HK-2 (cell line): ENCODE results near the gene RERE.
"Not testable (repeated sequence)": the region's sequence is repeated elsewhere in the genome, so short reads cannot be mapped to it uniquely, and the experiment has no call there.

Experiments
- DNase-seq: peaks from one replicate; pipeline ENCODE4 v3.0.0-alpha.2; 2018; ENCODE audit not compliant: unreplicated experiment

RERE gene

DNA sequence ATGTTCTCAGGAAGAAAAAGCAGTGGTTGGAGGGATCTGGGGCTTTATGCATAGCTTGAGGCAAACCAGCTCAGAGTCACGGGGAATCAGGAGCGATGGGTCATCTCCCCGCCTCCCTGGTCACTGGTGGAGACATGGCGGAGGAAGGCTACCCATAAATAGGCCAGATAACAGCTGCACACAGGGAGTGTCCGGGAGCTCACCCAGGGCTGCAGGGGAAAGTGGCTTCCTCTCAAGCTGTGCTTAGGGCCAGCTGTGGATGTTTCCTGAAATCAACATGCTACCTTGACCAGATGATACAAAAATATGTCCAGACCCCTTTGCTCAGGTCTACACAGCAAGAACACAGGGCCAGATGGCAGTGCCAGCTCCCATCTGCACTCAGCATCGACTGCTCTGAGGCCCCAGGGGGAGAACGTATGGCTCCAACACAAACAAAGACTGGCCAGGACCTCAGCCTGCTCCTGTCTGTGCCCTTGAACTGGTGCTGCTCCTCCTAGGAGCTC lies 27.1 kb upstream of the RERE start:
- no peak for DNase-seq

- DNase-seq: no peak
Measured at GRCh38 chr1:8841395-8841794, 24.0 kb upstream of the RERE start.

DNA sequence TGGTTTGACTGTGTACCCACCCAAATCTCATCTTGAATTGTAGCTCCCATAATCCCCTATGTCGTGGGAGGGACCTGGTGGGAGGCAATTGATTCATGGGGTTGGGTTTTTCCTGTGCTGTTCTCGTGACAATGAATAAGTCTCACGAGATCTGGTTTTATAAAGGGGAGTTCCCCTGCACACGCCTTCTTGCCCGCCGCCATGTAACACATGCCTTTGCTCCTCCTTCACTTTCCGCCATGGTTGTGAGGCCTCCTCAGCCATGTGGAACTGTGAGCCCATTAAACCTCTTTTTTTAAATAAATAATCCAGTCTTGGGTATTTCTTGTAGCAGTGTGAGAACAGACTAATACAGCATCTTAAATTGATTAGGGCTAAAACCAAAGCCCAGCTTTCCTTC lies 22.6 kb upstream of the RERE start:
- no peak for DNase-seq

- no peak for DNase-seq
Measured at GRCh38 chr1:8835941-8836643, 18.7 kb upstream of the RERE start.

DNA sequence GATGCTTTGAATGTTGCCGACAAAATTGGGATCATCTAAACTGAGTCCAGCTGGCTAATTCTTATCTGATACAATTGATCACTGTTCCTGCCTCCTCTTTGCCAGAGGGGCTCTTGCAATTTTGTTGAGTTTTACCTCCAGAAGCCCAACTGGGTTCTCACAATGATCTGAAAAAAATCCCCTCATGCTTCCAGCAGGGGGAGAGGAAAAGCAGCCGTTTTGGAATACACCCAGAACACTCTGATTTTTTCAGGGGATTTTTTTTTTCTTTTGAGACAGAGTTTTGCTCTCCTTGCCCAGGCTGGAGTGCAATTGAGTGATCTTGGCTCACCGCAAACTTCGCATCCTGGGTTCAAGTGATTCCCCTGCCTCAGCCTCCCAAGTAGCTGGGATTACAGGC lies 13.9 kb upstream of the RERE start:
- DNase-seq: no peak

GRCh38 chr1:8830732-8831131 lies 13.3 kb upstream of the RERE start:
- not testable (repeated sequence) for DNase-seq

DNA sequence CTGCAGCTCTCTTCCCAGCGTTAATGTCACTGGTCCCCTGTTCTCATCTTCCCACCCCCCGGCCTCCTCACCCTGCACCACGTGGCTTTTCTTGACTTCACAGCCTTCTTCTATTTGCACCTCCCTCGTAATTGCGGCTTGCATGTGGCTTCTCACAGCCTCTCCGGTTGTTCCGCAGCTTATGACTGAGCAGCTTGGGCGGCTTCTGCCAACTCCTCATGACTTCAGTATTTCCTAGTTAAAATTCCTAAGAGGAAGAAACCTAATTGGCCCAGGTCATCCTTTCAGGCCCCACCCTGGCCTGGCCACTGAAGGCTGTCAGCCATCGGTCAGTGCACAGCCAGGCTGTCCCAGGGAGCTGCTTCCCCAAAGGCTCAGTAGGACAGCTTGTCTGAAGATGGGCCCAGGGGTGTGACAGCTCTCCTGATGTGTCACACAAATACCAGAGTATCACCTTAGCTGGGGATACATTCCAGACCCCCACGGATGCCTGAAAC lies 8.6 kb upstream of the RERE start:
- DNase-seq: no peak

DNA sequence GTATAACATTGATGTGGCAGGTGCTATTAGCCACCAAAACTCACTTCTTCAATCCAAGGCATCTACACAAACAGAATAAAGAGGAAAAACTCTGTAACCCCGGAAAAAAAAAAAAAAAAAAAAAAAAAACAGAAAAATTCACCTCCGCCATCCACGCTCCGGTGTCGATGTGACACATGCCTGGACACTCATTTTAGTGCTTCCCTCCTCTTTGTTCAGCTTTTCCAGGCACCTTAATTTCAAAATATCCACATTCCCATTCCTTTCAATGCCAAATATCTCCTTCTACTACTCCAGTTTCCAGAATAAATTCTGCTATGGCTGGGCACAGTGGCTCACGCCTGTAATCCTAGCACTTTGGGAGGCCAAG lies 5.8 kb upstream of the RERE start:
- DNase-seq: no peak

DNA sequence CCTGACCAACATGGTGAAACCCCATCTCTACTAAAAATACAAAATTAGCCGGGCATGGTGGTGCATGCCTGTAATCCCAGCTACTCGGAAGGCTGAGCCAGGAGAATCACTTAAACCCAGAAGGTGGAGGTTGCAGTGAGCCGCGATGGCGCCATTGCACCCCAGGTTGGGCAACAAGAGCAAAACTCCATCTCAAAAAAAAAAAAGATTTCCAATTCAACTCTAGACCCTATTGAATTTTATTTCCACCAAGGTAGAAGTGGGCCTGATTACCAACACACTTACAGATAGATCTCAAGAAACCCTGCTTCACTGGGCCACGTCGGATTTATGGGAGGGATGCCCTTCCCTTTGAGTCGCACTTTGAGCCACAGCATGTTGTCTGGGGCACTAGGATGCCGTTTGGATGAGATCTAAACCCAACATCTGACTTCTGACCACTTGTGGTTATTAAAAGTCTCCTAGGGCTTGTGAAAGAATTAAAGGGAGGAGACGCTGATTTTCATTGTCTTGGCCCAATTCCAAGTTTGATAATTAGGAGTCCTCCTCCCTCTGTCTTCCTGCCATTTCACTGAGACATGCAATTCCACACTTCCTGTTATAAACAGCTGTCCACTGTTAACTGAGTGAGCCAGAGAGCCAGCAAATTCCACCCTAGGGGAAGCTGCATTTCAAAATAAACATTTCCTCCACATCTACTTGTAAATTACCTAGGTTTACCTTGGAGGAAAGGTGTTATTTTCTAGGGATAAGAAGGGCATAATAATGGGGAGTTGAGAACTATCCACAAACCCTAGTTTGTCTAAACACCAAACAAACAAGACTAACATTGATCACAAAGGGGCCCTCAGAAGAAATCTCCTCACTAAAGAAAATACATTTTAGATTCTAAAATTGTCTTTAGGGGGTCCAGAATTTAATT lies 5.2 kb upstream of the RERE start:
- no peak for DNase-seq

- no peak for DNase-seq
Measured at GRCh38 chr1:8821084-8821483, 3.6 kb upstream of the RERE start.

DNA sequence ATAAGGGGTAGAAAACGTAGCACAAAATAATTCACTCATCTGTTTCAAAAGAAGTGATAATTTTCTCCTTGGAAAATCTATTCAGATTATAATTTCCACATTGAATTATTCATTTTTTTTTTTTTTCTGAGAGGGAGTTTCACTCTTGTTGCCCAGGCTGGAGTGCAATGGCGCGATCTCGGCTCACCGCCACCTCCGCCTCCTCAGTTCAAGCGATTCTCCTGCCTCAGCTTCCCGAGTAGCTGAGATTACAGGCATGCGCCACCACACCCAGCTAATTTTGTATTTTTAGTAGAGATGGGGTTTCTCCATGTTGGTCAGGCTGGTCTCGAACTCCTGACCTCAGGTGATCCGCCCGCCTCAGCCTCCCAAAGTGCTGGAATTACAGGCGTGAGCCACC lies 1.3 kb upstream of the RERE start:
- DNase-seq: not testable (repeated sequence)

DNA sequence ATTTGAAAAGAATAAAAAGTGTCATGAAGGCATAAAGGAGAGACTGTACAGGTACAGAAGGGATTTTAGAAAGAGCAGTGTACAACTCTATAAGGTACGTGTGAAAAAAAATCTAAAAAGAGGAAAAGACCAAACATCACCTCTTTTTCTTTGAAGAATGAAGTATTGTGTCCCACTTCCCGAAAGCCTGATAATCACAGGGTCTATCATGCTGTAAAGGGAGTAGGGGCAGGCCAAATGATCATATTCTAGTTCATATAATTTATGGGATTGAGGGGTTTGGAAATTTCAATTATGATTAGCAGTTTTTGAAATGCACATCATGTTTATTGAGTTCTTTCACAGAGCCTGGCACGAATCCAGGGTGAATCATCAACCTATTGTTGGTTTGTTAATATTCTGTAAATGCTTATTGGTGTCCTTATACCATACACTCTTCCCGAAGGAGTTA lies 910 bp upstream of the RERE start:
- peak; percentile 30 for DNase-seq

- DNase-seq: peak; percentile 40
Measured at GRCh38 chr1:8816831-8817411, 519 bp downstream of the RERE start.

GRCh38 chr1:8816264-8816663 lies 1.2 kb downstream of the RERE start:
- DNase-seq: no peak

DNA sequence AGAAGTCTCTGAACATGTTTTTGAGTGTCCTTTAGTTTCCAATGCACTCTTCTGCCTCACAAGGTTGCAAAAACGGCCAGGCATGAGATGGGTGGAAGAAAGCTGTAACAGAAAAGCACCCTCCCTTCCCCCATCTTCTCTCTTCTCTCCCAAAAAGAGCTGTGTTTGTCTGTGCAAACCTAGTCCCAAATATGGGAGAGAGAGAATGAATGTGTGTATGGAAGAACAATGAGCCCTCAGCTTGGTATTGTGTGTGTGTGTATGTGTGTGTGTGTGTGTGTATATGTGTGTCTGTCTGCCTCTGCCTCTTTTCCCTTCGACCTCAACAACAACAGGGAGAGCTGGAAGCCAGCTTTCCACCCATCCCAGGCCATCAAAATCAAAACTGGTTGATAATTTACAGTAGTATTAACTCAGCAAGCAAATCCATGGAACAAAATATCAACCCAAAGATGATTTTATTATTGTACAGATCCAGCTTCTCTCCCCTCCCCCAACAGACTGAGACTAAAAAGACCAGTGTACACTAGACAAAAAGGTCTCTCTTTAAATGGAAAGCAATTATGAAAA lies 1.8 kb downstream of the RERE start:
- no peak for DNase-seq

DNA sequence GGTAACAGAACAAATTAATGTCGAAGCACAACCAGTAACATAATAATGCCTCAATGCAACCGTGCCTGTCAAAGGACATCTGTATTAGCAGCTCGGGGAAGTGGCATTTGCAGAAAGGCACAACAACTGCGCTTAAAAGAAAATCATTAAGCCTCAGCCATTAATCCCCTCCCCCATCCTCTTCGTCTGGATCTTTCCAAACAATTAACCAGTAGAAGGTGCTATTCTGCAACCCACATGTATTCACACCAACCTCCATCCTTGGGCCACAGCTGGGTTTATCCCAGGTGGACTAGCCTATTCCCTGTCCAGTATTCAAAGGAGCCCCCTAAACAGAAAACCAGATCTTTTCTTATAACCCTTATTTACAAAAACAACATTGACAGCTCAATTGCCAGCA lies 2.6 kb downstream of the RERE start:
- DNase-seq: no peak

GRCh38 chr1:8813991-8814390 lies 3.4 kb downstream of the RERE start:
- DNase-seq: no peak

GRCh38 chr1:8813016-8813763 lies 4.2 kb downstream of the RERE start:
- DNase-seq: no peak

GRCh38 chr1:8812081-8812480 lies 5.4 kb downstream of the RERE start:
- no peak for DNase-seq

- no peak for DNase-seq
Measured at GRCh38 chr1:8810987-8811386, 6.5 kb downstream of the RERE start.

GRCh38 chr1:8809342-8809736 lies 8.1 kb downstream of the RERE start:
- no peak for DNase-seq
